ENCODE results near the gene ABHD16A. TPM values are rescaled to one million over a fixed set of nuclear protein-coding genes. Genes with fewer than 3 reads are reported as not detected.
A peak's percentile ranks its signal among the peaks of the same experiment; 100 is the strongest.

Gene ABHD16A
- total RNA-seq, 2 experiments from 2014 or later, result 57.8 to 64.0 TPM

DNA sequence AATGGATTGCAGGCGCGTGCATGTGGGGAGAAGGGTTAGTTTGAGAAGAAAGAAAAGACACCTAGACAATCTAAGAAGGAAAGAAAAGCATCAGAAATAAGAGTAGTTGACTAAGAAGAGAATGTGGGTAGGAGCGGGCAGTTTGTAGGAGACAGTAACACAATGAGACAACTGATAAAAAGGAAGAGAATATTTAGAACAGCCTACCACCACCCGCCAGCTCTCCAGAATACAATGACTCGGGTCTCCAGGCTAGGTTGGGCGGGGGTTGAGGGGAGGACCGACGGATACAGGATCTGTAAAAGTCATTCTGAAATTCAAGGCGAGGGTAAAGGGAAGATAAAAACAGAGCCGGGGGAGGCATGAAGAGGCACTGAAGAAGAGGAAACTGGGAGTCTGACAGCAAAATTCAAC is 712 bp downstream of the ABHD16A start:
- DNase-seq (no peak), ATAC-seq (ENCODE audit: low read depth) (no peak)
- no peaks in the 10 kb centered on the region for H3K27me3 Mint-ChIP-seq
- peaks cover 4% of the 10 kb centered on the region for H3K36me3 Mint-ChIP-seq
- POLR2A ChIA-PET, result interaction anchor here (0.6 to 5.4 kb wide), 11 partner anchors 10 to 1624 kb away, joined by 3 to 34 read pairs (median 3); partner anchors contain the start of genes CLIC1, LSM2, LY6G5C and MSH5
- peak overlapping the region; percentile 97 for H3K4me3 Mint-ChIP-seq
- no peaks in the 10 kb centered on the region for H3K9me3 Mint-ChIP-seq
- peaks cover 24% of the 10 kb centered on the region for H3K4me1 Mint-ChIP-seq
- peak overlapping the region; percentile 94 for H3K27ac Mint-ChIP-seq

GRCh38 chr6:31701666-31702404 is 1.3 kb downstream of the ABHD16A start:
- peaks cover 29% of the 10 kb centered on the region for H3K4me1 Mint-ChIP-seq
- H3K27me3 Mint-ChIP-seq, result no peaks in the 10 kb centered on the region
- H3K27ac Mint-ChIP-seq, result peak overlapping the region; percentile 94
- peak overlapping the region; percentile 97 for H3K4me3 Mint-ChIP-seq
- H3K9me3 Mint-ChIP-seq, result no peaks in the 10 kb centered on the region
- DNase-seq, result no peak
- POLR2A ChIA-PET, result interaction anchor here (0.8 to 5.4 kb wide), 5 partner anchors 16 to 37 kb away, joined by 3 to 34 read pairs (median 10); partner anchors contain the start of genes CLIC1, LY6G5C and MSH5
- H3K36me3 Mint-ChIP-seq, result peaks cover 8% of the 10 kb centered on the region
- no peak for ATAC-seq (ENCODE audit: low read depth)

- Mint-ChIP-seq H3K36me3 (peaks cover 8% of the 10 kb centered on the region), H3K27me3 (no peaks in the 10 kb centered on the region), H3K4me3 (peak overlapping the region; percentile 97), H3K9me3 (no peaks in the 10 kb centered on the region), H3K27ac (no peak overlapping the region), H3K4me1 (peaks cover 29% of the 10 kb centered on the region)
- POLR2A ChIA-PET, result no interaction called here
- no peak for ATAC-seq (ENCODE audit: low read depth)
- DNase-seq, result no peak
Observed at GRCh38 chr6:31700740-31701401, 2.3 kb downstream of the ABHD16A start.

DNA sequence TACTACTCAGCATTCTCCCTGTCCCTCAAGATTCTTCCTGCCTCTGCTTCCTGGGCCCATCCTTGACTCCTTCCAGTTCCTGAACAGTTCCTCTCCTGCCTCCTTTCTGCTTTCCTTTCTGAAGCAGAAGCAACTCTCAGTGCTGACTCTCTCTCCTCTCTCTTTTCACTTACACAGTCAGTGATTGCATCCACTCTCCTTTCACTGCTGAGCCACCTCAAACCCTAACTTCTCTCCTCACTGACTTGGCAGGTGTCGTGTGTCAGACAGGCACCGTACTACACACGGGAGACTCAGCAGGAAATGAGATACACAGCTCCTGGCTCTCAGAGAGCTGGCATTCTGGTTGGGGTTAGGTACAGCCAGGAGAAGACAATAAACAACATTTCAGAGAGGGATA is 5.6 kb downstream of the ABHD16A start:
- POLR2A ChIA-PET, result no interaction called here
- H3K36me3 Mint-ChIP-seq, result peaks cover 9% of the 10 kb centered on the region

GRCh38 chr6:31693535-31693934 is 9.6 kb downstream of the ABHD16A start:
- POLR2A ChIA-PET, result interaction anchor here (0.8 to 1.7 kb wide), 4 partner anchors 9 to 29 kb away, joined by 3 to 7 read pairs (median 6); partner anchors contain the start of genes GPANK1 and LY6G5C
- Mint-ChIP-seq H3K27ac (no peak overlapping the region), H3K36me3 (peaks cover 9% of the 10 kb centered on the region), H3K9me3 (no peaks in the 10 kb centered on the region), H3K27me3 (no peaks in the 10 kb centered on the region), H3K4me3 (no peak overlapping the region), H3K4me1 (peaks cover 8% of the 10 kb centered on the region)
- ATAC-seq (ENCODE audit: low read depth) (no peak), DNase-seq (no peak)

More for the DNA sequence above, 5.6 kb downstream of the ABHD16A start:
- no peak for DNase-seq
- H3K4me3 Mint-ChIP-seq, result no peak overlapping the region
- peak overlapping the region; percentile 65 for H3K27ac Mint-ChIP-seq
- no peaks in the 10 kb centered on the region for H3K27me3 Mint-ChIP-seq
- peaks cover 23% of the 10 kb centered on the region for H3K4me1 Mint-ChIP-seq
- no peaks in the 10 kb centered on the region for H3K9me3 Mint-ChIP-seq
- ATAC-seq (ENCODE audit: low read depth), result no peak

DNA sequence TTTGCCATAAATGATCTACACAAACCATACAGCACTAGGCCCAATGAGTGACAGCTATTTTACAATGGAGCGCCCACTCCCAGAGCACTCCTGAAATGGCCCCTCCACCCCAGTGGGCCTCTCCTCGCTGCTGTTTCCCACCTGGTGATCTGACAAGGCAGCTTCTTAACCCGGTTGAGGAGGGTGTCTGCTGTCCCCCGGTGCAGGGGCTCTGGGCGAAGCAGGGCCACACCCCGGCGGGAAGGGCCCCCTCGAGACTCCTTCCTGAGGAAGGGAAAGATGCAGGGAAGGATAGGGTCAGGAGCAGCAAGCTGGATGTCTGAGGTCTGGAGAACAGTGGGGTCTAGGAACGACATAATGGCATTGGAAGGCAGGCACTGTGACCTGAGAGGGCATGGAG is 10.2 kb downstream of the ABHD16A start:
- no peak for ATAC-seq (ENCODE audit: low read depth)
- DNase-seq, result no peak
- POLR2A ChIA-PET, result interaction anchor here (1.4 kb wide), 1 partner anchor 10 kb away, joined by 4 read pairs; the partner anchor contains the start of gene ABHD16A
- Mint-ChIP-seq H3K27ac (peak overlapping the region; percentile 34), H3K4me1 (peaks cover 8% of the 10 kb centered on the region), H3K4me3 (no peak overlapping the region), H3K9me3 (no peaks in the 10 kb centered on the region), H3K27me3 (no peaks in the 10 kb centered on the region), H3K36me3 (peaks cover 10% of the 10 kb centered on the region)

DNA sequence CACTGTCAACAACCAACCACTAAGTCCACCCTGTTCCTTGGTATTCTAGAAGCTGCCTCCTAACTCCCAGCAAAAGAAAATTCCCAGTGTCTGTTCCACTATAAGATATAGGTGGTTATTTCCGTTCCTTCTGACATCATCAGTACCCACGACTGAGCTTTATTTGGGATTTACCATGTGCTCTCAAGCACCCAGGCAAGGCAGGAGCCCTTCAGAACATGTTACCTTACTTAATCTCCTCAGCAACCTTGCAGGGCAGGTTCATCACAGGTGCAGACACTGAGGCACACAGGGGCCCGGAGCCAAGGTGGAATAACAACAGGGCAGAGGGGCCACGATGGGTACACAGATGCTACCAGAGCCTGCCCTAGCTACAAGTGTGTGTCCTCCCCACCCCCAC is 10.8 kb downstream of the ABHD16A start:
- POLR2A ChIA-PET, result interaction anchor here (1.4 kb wide), 1 partner anchor 11 kb away, joined by 4 read pairs; the partner anchor contains the start of gene ABHD16A
- Mint-ChIP-seq H3K4me1 (peaks cover 3% of the 10 kb centered on the region), H3K36me3 (peaks cover 9% of the 10 kb centered on the region), H3K4me3 (no peak overlapping the region), H3K9me3 (no peaks in the 10 kb centered on the region), H3K27me3 (no peaks in the 10 kb centered on the region), H3K27ac (no peak overlapping the region)
- ATAC-seq (ENCODE audit: low read depth), result no peak
- DNase-seq, result no peak

- Mint-ChIP-seq H3K36me3 (peaks cover 5% of the 10 kb centered on the region), H3K27me3 (no peaks in the 10 kb centered on the region), H3K9me3 (no peaks in the 10 kb centered on the region), H3K4me1 (no peaks in the 10 kb centered on the region), H3K4me3 (no peak overlapping the region), H3K27ac (no peak overlapping the region)
- no peak for DNase-seq
- POLR2A ChIA-PET, result interaction anchor here (1.4 kb wide), 1 partner anchor 12 kb away, joined by 4 read pairs; the partner anchor contains the start of gene ABHD16A
- ATAC-seq (ENCODE audit: low read depth), result no peak
Observed at GRCh38 chr6:31691564-31692108, 11.5 kb downstream of the ABHD16A start.

GRCh38 chr6:31691078-31691463 is 12.1 kb downstream of the ABHD16A start:
- DNase-seq (no peak), ATAC-seq (ENCODE audit: low read depth) (no peak)
- Mint-ChIP-seq H3K27me3 (no peaks in the 10 kb centered on the region), H3K4me1 (no peaks in the 10 kb centered on the region), H3K27ac (no peak overlapping the region), H3K4me3 (no peak overlapping the region), H3K36me3 (peaks cover 5% of the 10 kb centered on the region), H3K9me3 (no peaks in the 10 kb centered on the region)
- POLR2A ChIA-PET, result no interaction called here

DNA sequence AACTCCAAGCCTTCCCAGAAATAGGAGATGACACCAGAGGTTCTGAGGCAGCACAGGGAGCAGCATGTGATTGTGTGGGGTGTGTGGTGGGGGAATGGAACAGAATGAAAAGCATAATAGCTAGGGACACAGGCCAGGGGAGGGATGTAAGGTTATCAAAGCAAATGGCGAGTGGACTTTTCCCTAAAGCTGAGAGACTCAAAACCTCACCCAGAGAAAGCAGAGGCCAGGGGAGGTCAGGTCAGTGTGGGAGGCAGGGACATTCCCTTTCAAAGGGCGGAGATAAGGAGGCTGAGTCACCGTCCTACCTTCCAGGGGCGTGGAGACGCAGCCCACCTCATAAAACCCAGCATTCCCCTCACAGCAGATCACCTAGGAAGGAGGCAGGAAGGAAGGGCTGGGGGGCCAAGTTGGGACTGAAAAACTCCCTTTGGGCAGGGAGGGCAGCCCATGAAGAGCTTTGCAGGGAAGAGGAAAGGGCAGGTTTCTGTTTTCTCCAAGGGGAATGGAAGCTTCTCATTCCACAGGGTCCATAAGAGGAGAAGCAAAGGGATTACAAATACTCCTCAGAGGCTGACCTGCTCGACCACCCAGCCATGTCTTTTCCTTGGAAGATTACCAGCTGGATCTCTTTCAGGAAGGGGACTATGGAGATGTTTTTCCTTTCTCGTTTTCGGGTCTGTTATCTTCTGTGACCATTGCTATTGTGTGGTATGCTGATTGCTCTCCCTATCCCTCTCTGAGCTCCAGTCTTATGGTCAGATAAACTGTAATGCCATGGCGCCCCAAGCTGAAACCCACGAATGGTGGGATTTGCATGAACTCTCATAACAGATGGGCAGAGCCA is 12.7 kb downstream of the ABHD16A start:
- Mint-ChIP-seq H3K27ac (no peak overlapping the region), H3K9me3 (no peaks in the 10 kb centered on the region), H3K4me1 (no peaks in the 10 kb centered on the region), H3K4me3 (no peak overlapping the region), H3K36me3 (peaks cover 5% of the 10 kb centered on the region), H3K27me3 (no peaks in the 10 kb centered on the region)
- DNase-seq, result no peak
- no peak for ATAC-seq (ENCODE audit: low read depth)
- POLR2A ChIA-PET, result interaction anchor here (1.1 kb wide), 1 partner anchor 49 kb away, joined by 3 read pairs; the partner anchor contains the start of gene MSH5

DNA sequence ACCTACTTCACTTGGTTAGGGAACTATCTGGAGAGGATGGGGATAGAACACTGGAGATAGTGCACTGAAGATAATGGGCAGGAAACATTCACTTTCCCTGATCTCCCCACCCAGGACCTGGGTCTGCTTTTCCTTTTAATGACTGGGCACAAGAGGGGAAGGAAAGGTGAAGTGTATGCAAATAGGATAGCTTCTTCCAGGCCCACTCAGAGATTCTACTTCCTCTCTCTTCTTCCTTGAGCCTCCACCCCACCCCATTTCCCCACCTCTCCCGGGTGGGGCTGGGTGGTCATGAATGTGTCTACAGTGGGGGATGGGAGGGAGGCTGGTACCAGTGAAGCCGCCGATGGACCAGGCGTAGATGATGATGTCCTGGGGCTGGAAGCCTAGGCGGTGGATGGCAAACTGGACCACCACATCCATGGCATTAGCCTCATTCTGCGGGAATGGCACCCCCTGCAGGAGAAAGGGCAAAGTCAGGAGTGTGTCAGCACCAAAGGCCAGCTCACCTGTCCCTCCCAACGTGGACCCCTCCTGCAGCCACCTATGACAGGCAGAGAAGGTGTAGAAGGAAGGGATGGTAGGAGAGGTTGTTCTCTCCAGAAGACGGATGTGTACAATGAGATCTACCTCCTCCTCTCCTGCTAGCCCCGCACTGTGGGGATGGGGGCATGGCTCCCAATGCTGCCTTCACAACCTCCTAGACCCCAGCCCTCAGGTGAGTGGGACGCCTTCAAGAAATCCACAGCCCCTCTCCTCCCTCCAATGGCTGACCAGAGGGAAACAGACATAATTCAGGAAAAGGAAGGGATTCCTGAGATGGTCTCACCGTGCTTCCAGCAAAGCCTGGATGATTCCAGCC is 13.6 kb downstream of the ABHD16A start:
- H3K27ac Mint-ChIP-seq, result peak overlapping the region; percentile 41
- DNase-seq (no peak), ATAC-seq (ENCODE audit: low read depth) (peak; percentile 33)
- no peak overlapping the region for H3K4me3 Mint-ChIP-seq
- no peaks in the 10 kb centered on the region for H3K27me3 Mint-ChIP-seq
- no peaks in the 10 kb centered on the region for H3K9me3 Mint-ChIP-seq
- peaks cover 5% of the 10 kb centered on the region for H3K36me3 Mint-ChIP-seq
- POLR2A ChIA-PET, result interaction anchor here (1.1 kb wide), 1 partner anchor 50 kb away, joined by 3 read pairs; the partner anchor contains the start of gene MSH5
- no peaks in the 10 kb centered on the region for H3K4me1 Mint-ChIP-seq

Data from activated naive CD8-positive, alpha-beta T cell treated with anti-CD3 and anti-CD28 coated beads, Interleukin-2, amount 10 ng/mL, durations not matched to agents 7 days and 5 days (primary cell).